HG03575 (cell line): ENCODE measurements around the gene MIEN1.
"Not testable (repeated sequence)": the region's sequence is repeated elsewhere in the genome, so short reads cannot be mapped to it uniquely, and the experiment has no call there.

ENCODE experiments used
- ATAC-seq: cut with Tn5 transposase; IDR thresholded peaks from one replicate; pipeline ENCODE4 v1.9.1; 2021; ENCODE audit not compliant: unreplicated experiment, insufficient number of reproducible peaks, low FRiP score; ENCODE audit errors: extremely low read depth

Gene MIEN1

DNA sequence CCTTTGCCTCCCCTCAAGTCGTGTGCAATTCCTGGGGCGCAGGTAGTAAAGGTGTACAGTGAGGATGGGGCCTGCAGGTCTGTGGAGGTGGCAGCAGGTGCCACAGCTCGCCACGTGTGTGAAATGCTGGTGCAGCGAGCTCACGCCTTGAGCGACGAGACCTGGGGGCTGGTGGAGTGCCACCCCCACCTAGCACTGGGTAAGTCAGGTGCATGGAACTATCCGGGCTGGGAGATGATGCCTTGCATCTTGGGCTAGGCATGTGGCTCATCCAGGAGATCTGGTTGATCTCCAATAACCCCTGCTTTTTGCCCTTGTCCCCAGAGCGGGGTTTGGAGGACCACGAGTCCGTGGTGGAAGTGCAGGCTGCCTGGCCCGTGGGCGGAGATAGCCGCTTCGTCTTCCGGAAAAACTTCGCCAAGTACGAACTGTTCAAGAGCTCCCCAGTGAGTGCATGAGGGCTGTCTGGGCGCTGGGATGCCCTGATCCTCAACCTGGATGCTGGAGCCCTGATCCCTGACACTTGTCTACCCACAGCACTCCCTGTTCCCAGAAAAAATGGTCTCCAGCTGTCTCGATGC, 12.6 kb upstream of the MIEN1 start:
- ATAC-seq: no peak

GRCh38 chr17:39742126-39742855, 12.0 kb upstream of the MIEN1 start:
- ATAC-seq: no peak

GRCh38 chr17:39740357-39741111, 10.2 kb upstream of the MIEN1 start:
- no peak for ATAC-seq

- ATAC-seq: no peak
Observed at GRCh38 chr17:39739885-39740356, 9.6 kb upstream of the MIEN1 start.

DNA sequence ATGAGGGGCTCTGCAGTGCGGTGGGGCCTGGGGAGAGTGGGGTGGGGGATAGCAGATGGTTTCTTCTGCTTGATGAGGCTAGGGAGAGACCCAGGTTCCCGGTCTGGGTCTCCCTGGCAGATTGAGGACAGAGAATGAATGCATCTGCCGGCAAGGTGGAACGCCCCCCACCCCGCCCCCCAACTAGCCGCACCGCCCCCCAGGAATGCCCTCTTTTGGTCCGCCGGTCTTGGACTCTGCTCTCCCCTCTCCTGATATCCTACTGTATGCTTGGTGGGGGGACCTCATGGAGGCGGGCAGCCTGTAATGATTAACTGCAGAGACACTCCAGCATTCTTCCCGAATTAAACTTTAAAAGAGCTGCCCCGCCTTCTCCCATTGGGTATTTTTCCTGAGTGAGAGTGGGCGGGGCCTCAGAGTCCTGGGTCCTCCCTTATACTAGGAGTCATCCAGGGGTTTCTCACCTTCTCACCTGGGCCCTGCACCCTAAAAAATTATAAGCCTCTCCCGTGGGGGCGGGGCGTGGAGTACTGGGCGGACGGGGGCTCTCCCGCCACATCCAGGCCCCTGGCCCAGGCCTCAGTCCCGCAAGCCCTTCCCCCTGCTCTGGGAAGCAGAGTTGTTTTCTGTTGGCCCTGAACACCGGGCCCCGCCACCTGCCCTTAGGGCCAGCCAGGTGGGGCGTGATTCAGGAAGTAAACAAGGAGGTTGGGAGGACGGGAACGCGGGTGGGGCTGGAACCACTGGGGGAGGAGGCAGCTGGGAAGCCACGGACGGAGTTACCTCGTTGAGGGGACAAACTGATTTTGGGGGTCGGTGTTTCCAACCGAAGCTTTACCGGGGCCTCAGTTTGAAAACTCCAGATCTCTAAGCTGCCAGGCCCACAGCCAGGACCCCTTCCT, 8.9 kb upstream of the MIEN1 start:
- no peak for ATAC-seq

DNA sequence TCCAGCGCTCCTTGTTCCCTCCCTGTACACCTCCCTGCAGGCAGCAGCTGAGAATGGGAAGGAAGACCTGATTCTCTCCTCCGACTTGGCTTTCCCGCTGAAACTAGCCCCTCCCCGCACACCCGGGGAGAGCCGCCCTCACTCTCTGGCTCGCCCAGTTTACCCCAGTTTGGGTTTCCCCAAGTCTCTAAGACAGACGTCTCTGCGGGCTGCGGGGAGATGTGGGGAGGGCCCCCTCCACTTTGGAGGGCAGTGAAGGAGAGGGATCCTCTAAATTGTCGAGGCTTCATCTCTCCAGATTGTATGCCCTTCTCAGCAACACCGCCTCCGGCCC, 8.2 kb upstream of the MIEN1 start:
- no peak for ATAC-seq

DNA sequence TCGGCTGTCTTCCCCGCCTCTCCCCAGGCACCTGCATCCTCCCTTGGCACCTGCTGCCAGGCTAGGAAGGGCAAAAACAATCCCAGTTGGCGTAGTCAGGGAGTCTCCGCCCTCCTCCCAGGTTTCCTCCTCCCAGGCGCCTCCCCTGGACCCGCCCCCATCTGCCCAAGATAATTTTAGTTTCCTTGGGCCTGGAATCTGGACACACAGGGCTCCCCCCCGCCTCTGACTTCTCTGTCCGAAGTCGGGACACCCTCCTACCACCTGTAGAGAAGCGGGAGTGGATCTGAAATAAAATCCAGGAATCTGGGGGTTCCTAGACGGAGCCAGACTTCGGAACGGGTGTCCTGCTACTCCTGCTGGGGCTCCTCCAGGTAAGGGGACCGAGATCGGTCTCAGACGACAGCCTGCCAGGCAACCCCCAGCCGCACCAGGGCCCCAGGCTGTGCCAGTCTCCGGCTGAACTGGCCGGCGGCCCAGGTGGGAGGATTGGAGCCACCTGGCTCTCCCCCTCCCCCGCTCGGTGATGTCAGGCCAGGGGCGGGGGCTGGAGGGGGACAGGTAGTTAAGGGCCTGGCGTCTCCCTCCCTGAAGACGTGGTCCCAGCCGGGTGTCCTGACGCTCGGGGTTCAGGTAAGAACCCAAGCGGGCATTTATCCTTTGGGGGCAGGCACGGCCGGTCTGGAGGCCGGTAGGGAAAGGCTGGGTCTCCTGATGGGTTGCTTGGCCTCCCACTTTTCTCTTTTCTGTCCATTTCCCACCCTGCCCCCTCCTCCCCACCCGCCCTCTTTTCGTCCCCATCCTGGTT, 7.6 kb upstream of the MIEN1 start, which contains the start of gene GRB7:
Gene GRB7 (plus strand): TSS at position 179 of the 808 bp plus-strand sequence. CDS start 4,364 bp downstream, outside the sequence.
- no peak for ATAC-seq

GRCh38 chr17:39737206-39737759, 7.0 kb upstream of the MIEN1 start:
- no peak for ATAC-seq

DNA sequence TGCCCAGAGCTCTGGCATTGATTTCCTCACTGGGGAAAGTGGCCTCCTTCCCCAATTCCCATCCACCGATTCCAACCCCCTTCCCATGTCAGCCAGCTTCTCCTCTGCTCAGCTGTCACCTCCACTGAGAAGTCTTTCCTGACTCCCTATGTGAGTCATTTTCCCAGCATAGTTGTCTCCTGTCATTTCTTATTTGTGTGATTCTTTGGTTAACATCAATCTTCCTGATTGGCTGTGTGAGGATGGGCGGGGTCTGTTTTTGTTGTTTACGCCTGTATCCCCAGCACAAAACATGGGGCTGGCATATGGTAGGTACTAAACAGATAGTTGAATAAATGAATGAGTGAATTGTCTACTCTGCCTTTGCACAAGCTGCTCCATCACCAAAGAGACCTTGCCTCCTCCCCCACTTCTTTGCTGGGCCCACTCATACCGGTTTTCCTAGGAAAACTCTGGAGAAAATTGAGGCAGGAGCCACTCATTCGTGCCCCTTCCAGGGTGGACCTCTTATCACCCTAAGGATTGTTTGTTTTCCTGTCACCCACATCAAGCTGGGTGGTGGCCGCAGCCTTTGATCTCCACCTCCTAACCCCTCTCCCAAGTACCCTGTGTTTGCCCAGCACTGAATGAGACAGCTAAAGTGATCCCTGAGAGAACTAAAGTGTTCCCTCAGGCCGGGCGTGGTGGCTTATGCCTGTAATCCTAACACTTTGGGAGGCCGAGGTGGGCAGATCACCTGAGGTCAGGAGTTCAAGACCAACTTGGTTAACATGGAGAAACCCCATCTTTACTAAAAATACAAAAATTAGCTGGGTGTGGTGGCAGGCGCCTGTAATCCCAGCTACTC, 6.2 kb upstream of the MIEN1 start:
- no peak for ATAC-seq

GRCh38 chr17:39735882-39736281, 5.5 kb upstream of the MIEN1 start:
- no peak for ATAC-seq

- ATAC-seq: no peak
Observed at GRCh38 chr17:39732586-39732985, 2.3 kb upstream of the MIEN1 start.

DNA sequence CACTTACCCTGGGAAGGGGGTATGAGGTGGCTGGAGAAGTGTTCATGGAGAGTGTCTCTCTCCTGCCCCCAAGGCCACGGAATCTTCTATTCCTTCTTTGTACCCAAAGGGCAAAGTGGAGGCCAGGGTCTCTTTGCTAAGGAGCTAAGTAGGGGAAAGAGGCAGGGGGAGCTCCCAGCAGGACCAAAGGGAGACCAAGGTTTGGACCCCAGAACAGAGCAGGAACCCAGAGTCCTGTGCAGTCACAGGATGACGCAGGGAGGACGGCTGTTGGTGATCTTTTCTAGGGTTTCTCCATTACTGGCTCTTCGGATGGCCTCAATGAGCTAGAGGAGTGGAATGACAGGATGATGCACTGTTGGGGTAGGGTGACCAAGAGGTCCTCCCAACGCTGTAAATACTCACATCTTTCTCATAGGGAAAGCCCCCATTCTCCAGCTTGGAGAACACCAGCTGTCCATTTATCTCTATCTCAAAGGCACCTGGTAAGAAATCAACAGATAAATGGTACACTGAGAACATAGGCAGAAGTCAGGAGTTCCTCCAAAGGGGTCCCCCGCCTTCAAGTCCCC, 966 bp downstream of the MIEN1 start:
- no peak for ATAC-seq

GRCh38 chr17:39727556-39727955, 2.8 kb downstream of the MIEN1 start:
- ATAC-seq: no peak

DNA sequence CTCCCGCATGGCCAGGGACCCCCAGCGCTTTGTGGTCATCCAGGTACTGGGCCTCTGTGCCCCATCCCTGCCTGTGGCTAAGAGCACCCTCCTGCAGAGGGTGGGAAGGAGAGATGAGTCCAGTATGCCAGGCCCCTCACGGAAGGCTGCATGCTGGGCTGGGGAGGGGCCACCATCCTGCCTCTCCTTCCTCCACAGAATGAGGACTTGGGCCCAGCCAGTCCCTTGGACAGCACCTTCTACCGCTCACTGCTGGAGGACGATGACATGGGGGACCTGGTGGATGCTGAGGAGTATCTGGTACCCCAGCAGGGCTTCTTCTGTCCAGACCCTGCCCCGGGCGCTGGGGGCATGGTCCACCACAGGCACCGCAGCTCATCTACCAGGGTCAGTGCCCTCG, 3.7 kb downstream of the MIEN1 start:
- no peak for ATAC-seq

GRCh38 chr17:39725923-39726322, 4.4 kb downstream of the MIEN1 start:
- not testable (repeated sequence) for ATAC-seq

DNA sequence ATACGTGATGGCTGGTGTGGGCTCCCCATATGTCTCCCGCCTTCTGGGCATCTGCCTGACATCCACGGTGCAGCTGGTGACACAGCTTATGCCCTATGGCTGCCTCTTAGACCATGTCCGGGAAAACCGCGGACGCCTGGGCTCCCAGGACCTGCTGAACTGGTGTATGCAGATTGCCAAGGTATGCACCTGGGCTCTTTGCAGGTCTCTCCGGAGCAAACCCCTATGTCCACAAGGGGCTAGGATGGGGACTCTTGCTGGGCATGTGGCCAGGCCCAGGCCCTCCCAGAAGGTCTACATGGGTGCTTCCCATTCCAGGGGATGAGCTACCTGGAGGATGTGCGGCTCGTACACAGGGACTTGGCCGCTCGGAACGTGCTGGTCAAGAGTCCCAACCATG, 5.6 kb downstream of the MIEN1 start:
- ATAC-seq: no peak
